Measurements from ENCODE around the gene OLFM1.

Gene OLFM1

DNA sequence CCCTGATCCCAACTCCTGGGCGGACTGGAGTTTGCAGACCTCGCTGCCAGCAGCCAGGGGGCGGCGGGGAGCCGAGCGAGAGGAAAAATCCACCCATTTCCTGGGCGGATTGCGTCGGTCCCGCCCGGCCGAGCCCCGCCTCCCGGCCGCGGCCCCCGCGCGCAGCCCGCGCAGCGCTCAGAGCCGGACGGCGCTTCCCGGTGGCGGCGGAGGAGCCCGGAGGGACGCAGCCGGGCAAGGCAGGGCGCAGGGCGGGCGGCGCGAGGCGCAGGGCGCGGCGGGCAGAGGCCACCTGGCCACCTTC lies at the start of gene OLFM1:
Gene OLFM1 (plus strand): TSS at position 180 of the 304 bp plus-strand sequence. CDS start 322 bp downstream, outside the sequence.
- DNase-seq: no peak

DNA sequence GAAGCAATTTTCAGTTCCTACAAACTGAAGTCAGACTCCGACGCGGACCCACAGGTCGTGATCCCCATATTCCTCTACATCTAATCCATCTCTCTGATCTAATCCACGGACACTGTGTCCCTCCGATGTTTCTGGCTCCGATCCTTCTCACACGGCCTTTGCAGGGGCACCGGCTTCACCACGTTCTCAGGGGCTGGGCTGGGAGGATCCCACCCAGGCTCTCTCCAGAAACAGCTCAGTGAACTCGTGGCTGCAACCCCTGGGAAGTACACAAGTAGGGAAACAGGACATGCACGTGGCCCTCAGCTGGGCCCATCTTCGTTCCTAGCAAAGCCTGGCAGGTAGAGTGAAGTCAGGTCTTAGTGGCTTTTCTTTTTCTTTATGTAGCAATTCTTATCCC lies 49.1 kb upstream of the OLFM1 start:
- no peak for DNase-seq

DNA sequence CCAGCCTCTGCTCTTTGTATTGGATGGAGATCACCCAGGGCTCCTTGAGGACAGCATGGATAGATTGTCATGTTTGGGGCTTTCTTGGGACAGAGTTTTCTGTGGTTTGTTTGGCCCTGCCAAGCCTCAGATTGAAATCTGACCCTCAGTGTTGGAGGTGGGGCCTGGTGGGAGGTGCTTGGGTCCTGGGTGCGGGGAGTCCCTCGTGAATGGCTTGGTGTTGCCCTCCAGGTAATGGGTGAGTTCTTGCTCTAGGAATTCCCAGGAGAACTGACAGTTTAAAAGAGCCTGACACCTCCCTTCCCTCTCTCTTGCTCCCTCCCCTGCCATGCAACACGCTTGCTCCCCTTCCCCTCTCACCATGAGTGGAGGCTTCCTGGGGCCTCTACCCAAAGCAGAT lies 48.6 kb upstream of the OLFM1 start:
- DNase-seq: no peak

DNA sequence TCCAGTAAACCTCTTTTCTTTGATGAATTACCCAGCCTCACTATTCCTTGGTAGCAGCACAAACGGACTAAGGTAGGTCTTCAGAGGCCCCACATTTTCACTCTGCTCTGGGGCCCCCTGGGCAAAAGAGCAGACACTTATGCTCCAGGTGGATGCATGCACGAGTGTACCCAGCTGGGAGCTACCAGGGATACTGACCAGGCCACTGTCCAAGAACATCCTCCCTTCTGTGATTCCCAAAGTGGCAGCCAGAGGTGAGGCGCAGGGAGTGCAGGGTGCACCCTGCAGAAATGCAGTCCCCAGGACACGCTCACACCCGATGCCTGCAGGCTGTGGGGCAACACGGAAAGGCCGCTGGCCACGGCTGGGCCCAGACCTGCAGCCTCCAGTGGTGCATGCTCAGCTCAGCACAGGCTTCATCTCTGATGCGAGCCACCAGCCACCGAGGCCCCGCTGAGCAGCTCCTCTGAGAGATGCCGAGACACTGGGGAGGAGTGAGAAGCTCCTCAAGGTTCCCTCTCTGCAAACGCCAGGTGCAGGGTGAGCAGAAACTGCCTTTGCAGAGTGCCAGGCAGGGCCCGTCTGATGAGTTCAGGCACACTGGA lies 48.1 kb upstream of the OLFM1 start:
- no peak for DNase-seq

DNA sequence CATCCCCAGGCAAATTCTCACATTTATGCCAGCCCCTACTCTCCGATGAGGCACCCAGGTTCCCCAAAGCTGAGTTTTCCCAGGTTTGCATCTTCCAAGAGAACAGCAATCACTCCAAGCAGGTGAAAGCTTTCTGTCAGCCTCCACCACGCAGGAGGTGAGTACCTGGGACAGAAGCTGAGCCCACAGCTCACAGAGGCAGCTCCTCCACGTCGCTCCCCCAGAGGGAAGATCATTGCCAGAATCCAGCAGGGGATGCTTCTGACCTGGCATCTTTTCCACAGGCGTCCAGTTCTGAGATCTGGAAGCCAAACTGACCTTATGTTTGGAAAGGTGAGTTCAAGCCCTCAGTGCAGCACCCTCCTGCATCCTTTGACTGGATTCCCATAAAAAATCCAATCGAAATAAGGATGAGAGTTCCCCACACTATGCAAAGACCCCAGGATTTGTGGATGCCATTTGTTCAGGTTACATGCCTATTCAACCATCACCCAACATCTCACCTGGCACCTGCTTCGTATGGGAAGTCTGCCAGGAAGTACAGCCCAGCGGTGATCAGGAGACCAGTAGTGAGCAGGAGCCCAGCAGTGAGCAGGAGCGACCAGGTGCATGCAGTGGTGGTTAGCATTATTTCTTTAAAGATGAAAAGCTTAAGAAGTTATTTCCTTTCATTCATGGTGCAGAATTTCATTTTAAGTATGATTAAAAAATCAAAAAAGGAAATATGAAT lies 47.4 kb upstream of the OLFM1 start:
- no peak for DNase-seq

DNA sequence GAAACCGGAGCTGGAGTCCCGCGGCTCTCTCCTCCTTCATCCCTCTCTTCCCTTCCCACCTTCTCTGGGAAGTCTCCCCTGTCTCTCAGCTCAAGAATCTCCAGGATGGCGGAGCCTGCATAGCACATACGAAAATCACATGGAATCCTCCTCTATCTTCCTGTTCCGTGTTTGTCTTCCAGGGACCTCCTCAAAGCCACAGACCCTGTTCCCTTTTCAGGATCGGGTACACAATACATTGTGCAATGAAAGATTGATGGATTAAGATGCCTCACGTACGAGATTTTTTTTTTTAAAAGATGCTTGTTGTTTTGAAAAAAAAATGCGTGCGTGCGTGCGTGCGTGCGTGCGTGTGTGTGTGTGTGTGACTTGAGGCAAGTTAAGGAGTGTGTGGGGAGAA lies 46.6 kb upstream of the OLFM1 start:
- no peak for DNase-seq

DNA sequence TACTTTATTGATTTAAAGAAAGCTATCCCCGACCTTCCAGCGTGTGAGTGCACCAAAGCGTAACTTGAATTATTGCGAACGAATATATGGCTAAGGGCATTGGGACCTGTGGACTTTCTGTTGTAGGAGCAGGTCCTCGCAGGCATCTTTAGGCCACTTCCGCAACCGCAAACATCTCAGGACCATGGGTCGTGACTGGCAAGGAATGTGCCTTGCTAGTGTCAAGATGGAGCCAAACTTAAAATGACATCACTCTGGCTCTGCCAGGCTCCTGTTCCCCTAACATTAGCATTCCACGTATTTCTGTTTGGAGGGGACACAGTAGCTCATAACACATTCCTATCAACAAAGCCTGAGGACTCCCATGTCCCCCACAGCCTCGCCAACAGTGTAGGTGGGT lies 44.1 kb upstream of the OLFM1 start:
- no peak for DNase-seq

DNA sequence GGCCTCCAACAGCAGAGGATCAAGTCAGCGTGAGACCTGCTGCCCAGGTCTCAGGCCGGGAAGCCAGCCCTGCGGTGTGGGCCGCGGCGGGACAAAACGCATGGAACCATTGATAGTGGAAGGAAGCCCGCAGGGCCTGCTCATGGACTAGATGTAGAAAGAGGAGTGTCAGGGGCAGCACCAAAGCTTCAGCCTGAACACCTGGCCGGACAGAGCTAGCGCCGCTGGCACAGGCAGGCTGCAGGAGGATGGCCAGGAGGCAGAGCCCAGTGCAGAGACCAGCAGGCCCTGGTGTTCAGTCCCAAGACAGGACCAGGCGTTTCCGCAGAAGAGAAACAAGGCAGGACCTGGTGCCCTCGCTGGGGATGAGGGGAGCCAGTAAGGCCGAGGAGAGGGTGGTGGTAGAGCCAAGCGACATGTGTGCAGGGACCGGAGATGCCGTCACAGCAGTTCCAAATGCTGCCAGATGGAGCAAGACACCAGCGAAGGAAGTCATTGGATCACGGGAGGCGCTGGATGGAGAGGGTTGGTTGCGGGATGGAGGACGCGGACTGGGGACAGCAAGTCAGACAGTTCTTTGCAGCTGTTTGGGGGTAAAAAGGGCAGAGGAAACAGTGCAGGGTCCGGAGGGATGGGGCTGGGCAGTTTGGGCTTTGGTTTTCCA lies 42.1 kb upstream of the OLFM1 start:
- no peak for DNase-seq

DNA sequence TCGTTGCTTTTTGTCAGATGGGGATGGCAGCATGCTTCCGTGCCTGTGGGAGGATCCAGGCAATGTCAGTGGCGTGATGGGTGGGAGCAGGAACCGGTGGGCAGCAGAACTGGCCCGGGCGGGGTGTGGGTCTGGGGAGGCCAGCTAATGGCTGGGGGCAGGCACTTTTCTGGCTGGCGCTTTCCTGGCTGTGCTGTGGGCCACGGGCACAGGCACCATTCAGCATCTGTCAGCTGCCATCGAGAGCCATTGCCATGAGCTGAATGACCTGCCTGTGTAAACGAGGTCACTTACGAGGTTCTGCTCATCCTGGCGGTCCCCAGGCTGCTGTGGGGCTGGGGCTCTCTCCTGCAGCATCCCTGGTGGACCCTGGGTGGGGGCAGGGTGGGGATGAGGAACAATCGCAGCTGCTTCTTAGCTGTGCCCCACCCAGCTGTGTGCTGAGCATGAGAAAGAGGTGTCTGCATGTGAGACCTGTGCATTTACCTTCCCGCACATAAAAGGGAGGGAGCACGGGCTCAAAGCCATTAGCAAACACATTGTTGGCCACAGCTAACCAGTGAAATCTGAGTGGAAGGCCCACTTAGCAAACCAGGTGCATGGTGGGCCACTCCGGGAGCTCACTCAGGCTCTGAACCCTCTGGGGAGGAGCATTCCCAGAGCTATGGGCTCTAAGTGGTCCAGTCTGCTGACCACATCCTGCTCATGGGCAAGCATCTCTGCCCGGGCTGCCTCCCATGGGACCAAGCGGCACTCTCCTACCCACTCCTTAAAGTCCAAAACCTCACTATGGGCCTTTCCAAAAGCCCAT lies 41.3 kb upstream of the OLFM1 start:
- DNase-seq: no peak

DNA sequence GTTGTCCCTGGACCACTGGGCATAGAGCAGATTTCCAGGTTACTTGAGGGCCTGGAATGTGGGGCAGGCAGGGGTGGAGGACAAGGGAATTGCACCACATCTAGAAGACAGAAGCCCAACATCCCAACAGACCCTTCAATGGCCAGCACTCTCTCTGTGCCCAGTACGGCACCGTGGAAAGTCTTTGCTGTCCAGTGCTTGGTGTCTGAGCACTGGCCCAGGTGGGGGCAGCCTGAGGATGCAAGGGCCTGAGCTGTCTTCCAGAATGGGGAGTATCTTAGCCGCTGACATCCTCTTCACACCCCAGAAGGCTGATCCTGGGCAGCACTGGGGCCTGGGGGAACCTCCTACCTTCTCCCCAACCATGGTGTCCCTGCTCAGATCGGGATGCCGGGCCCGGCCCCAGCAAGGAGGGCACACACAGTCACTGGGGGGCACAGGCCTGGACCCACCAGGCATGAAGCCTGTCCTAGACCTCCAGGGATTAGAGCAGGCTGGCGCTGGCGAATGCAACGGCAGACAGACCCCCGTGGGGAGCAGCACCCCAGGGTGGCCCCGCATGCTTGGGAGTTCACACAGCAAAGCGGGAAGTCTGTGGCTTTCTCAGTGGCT lies 40.6 kb upstream of the OLFM1 start:
- DNase-seq: no peak

DNA sequence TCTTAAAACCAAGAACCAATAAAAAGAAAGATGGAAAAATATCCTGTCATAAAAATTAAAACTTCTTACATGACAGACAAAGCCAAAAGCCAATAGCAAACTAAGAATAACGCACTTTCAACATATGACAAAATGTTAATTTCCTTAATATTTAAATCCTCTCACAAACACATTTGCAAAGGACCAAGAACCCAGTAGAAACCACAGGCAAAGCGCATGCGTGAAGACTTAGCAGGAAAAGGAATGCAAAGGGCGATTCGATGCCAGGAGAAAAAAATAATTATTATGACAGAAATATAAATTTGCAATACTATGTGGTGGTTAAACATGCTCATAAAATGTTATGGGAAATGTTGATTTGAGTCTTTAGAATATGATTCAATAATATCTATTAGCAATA lies 39.9 kb upstream of the OLFM1 start:
- no peak for DNase-seq

DNA sequence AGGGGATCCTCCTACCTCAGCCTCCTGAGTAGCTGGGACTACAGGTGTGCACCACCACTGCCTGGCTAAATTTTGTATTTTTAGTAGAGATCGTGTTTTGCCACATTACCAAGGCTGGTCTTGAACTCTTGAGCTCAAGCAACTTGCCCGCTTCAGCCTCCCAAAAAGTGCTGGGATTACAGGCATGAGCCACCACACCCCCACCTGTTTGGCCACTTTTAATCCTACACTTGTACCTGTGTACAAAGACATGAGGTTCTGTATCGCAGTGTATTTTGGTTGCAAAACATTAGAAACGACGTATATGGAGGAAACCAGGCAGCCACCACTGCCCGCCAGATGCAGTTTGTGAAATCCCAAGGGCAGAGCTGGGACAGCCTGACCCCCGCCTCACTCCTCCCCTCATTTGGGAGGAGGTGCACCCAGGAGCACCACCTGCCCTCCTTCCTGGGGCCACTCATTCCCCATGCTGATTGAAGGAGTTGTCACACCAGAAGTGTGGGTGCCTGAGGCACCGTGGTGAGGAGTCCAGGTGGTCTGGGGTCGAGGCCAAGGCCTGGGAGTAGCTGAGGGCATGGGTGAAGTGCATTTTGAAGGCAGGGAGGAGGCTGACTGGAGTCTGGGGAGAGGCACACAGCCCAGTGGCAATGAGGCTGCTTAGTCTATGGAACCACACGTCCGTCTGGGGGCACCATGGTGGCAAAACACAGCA lies 39.3 kb upstream of the OLFM1 start:
- DNase-seq: no peak

DNA sequence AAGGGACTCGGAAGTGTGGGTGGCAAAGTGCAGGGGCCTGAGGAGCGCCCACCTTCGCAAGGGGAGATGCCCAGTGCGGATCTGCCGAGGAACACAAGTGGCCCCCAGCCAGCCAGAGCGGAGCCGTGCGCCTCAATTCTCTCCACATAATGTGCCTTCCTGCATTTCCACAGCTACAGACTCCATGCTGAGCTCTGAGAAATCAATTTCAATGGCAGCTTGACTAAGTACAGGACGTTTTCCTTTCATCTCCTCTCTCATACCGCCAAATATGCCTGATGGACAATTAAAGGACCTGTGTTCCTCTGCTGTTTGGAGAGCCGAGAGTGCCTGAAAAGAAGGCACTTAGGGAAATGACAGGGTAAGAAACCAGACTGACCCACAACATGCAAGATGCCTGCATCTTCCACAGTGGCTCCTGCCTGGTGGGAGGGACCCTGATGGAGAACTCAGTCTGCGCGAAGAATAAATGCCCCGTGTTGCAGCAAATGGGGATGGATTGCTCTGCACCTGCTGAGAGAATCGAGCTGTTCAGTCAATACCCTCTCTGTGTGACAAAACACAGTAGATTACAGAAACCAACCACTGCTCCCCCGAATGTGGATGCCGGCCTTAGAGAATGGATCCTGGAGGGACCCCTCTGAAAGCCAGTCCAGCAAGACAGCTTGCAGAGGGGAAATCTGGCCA lies 38.6 kb upstream of the OLFM1 start:
- no peak for DNase-seq

DNA sequence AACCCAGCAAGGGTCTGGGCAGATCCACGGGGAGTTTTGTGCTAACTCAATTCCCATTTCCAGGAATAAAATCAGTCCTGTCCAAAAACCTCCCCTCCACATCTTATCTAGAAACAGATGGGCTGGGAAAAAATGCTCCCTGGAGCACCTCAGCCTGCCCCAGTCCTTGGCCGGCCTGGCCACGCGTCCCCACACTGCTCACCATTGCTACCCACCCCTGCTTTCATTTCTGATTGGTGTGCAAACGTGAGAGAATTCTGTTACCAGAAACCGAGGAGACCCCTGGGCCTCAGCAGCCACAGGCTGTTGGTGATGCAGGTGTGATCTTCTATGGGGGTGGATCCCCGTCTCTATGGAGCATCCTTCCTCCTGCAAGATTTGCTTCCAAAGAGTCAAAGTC lies 38.0 kb upstream of the OLFM1 start:
- DNase-seq: no peak

DNA sequence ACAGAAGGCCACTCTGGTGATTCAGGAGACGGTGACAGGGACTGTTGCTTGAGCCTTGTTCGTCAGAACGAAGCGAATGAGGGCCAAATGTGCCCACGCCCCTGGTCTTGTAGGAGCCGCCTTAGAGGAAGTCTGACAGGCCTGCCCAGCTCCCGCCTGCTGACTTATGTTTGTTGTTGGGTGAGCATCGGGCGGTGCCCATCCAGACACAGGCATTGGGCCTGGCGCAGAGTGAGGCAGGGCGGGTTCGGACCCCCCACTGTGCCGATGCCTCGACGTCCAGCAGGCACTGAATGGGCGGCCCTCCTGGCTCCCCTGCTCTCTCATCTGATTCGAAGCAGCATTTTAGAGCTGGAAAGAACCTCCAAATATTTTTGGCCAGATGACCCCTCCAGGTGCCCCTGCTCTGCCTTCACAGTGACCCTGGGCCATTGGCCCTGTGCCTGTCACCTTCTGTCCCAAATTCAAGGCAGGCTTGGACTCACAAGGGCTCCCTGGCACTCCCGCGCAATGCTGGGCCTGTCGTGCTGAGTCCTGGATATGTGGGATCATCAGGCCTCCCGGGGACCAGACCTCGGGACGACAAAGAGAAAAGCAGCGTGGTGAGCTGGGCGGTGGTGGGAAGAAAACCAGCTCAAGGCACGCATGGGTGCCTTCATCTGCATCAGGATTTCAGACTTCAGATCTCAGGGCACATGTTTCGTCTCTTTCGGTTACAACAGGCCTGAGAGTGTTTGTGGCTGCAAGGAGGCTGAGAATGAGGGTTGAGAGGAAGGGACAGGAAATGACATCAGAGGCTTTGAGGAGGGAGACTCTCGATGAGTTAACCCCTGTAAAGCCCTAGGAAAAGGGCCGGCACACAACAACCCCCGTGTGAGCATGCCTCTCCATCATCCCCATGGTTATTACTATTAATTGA lies 37.1 kb upstream of the OLFM1 start:
- no peak for DNase-seq

DNA sequence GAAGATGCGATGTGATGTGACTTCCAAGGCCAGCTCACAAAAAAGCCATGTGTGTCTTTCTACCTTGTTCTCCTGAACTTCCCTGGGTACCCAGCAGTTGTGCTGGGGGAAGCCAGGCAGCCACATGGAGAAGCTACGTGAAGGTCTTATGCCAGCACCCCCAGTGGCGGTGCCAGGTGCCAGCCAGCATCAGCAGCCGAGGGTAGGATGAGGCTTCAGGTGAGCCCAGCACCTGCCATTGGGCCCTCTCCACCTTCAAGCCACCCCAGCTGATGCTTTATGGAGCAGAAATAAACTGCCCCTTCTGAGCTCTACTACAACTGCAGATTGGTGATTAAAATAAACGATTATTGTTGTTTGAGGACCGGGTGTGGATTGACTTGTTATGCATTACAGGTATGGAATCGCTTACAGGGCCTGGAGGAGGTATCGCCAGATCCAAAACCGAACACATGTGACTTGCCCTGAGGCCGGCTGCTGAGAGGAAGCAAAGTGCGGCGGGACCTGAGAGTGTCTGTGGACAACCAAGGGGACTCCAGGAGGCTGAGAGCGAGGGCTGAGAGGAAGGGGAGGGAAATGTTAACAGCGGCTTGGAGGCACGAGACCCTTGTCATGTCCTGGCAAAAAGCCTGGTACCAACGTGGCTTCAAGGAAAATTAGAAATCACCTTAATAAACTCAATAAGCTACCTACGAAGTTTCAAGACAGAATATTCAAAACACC lies 36.0 kb upstream of the OLFM1 start:
- DNase-seq: no peak

DNA sequence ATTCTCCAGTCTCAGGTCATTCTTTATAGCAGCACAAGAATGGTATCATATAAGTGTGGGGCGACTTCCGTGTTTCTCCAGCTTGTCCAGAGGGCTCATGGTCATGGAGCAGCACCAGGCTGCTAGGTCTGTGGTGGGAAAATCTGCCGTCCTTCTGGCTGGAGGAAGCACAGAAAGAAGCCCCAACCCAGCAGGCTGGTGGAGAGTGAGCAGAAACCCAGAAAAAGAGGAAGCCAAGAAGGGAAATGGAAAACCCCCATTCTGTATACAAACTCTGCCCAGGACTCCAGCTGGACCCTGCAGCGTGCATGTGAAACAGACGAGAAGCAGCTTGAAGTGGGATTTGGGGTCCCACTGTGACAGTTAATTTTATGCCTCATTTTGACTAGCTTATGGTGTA lies 34.3 kb upstream of the OLFM1 start:
- DNase-seq: no peak

DNA sequence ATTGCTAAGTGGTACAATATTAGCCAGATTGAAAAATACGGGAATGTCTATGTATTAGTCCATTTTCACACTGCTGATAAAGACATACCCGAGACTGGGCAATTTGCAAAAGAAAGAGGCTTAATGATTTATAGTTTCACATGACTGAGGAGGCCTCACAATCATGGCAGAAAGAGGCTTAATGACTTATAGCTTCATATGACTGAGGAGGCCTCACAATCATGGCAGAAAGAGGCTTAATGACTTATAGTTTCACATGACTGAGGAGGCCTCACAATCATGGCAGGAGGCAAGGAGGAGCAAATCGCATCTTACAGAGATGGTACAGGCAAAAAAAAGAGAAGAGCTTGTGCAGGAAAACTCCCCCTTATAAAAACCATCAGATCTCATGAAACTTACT lies 32.3 kb upstream of the OLFM1 start:
- no peak for DNase-seq

DNA sequence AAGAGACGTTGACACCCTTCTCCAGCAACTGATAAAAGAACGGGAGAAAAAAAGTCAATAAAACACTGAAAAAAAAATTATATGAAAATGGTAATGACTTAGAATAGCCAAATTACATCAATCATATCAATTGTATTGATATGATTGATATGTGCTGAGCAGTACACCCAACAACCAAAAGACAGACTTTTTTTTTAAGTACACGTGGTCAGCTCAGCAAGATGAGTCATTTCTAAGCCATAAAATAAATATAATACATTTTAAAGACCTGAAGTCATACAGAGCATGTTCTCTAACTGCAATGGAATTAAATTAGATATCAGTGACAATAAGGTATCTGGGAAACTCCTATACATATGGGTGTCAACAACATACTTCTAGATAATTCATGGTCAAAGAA lies 30.9 kb upstream of the OLFM1 start:
- DNase-seq: no peak

DNA sequence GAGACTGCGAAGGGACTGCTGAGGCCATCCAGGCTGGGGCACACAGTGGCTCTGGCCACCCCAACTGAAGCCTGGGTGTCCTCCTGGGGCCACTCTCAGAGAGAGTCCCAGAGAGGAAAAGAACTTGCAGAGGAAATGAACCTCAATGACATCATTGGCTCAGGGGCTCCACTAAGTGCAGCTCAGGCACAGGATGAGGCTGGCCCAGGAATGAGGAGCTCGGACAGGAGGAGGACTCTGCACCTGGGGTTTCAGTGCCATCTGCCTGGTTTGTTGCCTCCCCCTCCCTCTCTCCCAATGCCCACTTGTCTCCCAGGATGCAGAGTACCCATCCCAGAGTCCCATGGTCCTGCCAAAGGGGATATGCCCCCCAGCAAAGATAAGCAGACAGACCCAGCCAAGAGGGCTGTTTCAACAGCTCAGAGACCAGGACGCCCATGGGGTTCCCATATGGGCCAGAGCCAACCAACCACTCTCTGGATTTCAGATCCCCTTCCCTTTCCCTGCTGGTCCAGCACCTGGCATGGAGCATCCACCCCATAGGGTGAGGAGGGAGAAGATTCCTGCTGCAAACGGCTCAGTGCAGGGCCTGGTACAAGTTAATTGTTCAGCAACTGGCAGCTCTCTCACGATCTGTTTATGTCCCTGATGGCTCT lies 26.9 kb upstream of the OLFM1 start:
- DNase-seq: peak in 1 of 2 donors; percentile 9

Measured in CD4-positive, alpha-beta T cell treated with Interleukin-4 for 1 hour (primary cell).